ENCODE data around the gene MAPKAPK3. TPM values are rescaled to one million over a fixed set of nuclear protein-coding genes. Genes with fewer than 3 reads are reported as not detected.
"Not testable (repeated sequence)": the region's sequence is repeated elsewhere in the genome, so short reads cannot be mapped to it uniquely, and the experiment has no call there.

MAPKAPK3 gene
- total RNA-seq, 2 experiments from 2014 or later: 166 to 171 TPM

DNA sequence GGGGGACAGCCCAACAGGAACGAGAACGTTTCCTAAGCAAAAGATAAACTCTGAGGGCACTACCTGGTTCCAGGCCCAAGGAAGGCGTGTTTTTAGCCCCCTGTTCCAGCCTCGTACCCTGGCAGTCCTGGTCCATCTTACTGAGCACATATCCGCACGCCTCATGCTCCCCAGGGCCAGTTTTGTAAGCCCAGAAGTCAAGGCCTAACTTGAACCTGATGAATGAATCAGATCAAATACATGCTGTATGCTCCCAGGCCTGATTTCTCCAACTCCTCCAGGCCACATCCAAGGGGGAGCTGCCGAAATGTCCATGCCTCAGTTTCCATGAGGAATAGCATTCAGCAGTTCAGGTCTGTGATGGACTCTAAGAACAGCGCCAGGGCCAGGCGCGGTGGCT, 43.4 kb downstream of the MAPKAPK3 start:
- Mint-ChIP-seq H3K4me1 (peaks cover 12% of the 10 kb centered on the region), H3K27me3 (no peaks in the 10 kb centered on the region), H3K36me3 (peaks cover 1% of the 10 kb centered on the region), H3K4me3 (no peak overlapping the region), H3K9me3 (no peaks in the 10 kb centered on the region), H3K27ac (no peak overlapping the region)
- DNase-seq: no peak

DNA sequence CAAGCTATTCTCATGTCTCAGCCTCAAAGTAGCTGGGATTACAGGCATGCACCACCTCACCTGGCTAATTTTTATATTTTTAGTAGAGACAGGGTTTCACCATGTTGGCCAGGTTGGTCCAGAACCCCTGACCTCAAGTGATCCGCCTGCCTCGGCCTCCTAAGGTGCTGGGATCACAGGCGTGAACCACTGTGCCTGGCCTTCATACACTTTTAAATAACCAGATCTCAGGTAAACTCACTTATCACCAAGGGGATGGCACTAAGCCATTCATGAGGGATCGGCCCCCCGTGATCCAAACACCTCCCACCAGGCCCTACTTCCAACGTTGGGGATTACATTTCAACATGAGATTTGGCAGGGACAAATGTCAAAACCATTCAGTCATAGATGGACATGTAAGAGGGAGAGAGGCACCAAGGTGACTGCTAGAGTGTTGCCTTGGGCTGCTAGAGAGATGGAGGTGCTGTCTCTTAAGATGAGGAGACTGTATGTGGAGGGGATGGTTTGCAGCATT, 44.4 kb downstream of the MAPKAPK3 start:
- Mint-ChIP-seq H3K27me3 (no peaks in the 10 kb centered on the region), H3K27ac (no peak overlapping the region), H3K36me3 (no peaks in the 10 kb centered on the region), H3K9me3 (no peaks in the 10 kb centered on the region), H3K4me1 (peaks cover 15% of the 10 kb centered on the region), H3K4me3 (no peak overlapping the region)
- no peak for DNase-seq

DNA sequence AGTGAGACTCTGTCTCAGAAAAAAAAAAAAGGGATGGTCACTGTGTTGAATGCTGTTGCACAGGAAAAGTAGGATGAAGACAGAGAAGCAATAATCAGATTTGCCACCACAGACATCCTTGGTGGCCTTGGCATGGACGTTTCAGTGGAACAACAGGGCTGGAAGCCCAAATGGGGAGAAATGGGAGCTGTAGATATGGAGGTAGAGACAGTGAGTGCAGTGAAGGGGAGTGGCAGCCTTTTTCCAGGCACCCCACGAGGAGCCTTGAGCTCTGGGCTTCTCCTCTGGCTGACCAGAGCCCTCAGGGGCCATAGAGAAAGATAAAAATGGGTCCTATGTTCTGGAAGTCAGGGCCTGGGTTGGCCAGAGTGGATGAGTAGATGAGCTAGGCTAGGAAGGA, 45.5 kb downstream of the MAPKAPK3 start:
- H3K4me3 Mint-ChIP-seq: no peak overlapping the region
- H3K9me3 Mint-ChIP-seq: no peaks in the 10 kb centered on the region
- no peak for DNase-seq
- H3K27ac Mint-ChIP-seq: no peak overlapping the region
- no peaks in the 10 kb centered on the region for H3K27me3 Mint-ChIP-seq
- H3K4me1 Mint-ChIP-seq: peaks cover 22% of the 10 kb centered on the region
- no peaks in the 10 kb centered on the region for H3K36me3 Mint-ChIP-seq

DNA sequence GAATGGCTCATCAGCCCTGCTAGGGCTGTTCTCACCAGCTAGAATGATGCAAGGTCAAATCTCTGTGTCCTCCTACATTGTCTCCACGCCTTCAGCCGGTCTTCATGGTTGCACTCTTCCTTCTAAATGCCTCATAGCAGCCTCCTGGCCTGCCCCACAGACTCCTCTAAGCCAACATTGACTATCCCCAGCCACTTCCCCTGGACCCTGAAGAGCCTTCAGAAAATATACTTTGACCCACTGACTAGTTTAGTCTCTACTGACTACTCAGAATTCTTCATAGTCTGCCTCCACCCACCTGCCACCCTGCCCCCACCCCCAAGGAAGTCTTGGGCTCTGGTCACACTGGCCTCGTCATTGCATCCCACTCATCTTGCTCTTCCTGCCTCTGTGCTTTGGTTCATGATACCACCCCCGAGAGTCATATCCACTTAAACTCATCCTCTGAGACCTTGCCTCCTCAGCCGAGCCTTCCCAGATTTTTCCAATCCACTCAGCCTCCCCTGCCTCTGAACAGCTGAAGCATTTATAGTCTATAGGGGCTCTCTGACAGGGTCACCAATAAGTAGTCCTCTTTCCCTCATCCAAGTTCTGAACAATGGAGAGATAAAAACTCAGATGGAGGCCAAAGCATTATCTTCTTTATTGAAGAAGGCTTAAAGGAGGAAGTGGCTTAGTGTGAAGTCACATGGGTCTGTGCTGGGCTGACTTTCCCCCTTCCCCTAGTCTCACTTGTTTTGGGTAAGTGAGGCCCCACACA, 48.3 kb downstream of the MAPKAPK3 start:
- H3K4me1 Mint-ChIP-seq: peaks cover 26% of the 10 kb centered on the region
- no peaks in the 10 kb centered on the region for H3K36me3 Mint-ChIP-seq
- H3K27ac Mint-ChIP-seq: peak overlapping the region; percentile 2
- no peaks in the 10 kb centered on the region for H3K9me3 Mint-ChIP-seq
- no peaks in the 10 kb centered on the region for H3K27me3 Mint-ChIP-seq
- peak overlapping the region; percentile 6 for H3K4me3 Mint-ChIP-seq
- DNase-seq: no peak

DNA sequence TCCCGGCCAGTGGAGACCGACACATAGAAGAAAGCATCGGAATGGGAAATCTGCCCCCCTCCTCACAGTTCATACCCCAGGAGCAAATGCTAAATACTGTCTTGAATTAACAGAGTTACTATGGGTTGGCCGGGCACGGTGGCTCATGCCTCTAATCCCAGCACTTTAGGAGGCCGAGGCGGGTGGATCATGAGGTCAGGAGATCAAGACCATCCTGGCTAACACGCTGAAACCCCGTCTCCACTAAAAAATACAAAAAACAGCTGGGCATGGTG, 48.8 kb downstream of the MAPKAPK3 start:
- DNase-seq, H3K9me3 Mint-ChIP-seq, H3K4me3 Mint-ChIP-seq, H3K36me3 Mint-ChIP-seq, H3K27me3 Mint-ChIP-seq: not testable (repeated sequence)
- Mint-ChIP-seq H3K4me1 (peaks cover 26% of the 10 kb centered on the region), H3K27ac (peak overlapping the region; percentile 2)

DNA sequence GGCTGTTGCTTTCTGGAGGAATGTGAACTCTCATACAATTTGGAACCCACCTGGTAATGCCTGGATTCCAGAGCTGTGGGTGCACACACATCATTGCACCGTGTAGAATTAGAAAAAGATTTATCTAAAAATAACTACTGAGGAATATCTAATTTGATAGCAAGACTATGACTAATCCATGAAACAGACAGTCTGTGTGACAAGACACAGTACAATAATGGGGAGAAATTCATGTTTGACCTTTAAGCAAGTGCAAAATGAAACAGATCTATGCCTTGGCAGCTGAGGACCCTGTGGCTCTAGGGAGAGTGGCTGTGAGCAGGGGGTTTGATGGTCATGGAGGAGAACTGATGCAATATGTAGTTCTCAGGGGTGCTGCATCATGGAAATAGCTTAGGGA, 49.9 kb downstream of the MAPKAPK3 start:
- Mint-ChIP-seq H3K4me1 (peaks cover 26% of the 10 kb centered on the region), H3K27ac (peak overlapping the region; percentile 52), H3K36me3 (no peaks in the 10 kb centered on the region), H3K9me3 (no peaks in the 10 kb centered on the region), H3K4me3 (peak overlapping the region; percentile 35), H3K27me3 (no peaks in the 10 kb centered on the region)
- no peak for DNase-seq

DNA sequence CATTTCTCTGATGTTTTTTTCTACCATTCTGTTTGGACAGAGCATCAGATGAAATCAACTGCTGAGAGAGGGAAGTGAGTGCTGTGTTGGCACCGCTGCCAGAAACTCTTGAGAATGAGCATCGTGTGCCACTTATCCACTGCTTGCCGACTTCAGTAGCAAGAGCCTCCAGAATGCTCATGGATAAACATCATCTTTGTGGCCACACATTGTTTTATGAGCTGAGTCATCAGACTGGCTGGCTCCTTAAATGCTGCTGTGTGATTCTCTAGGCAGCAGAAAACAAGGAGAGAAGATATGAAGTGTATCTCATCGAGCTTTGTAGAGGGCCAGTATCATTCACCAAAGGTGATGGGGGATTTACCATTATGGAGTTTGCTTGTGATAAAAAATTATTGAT, 54.4 kb downstream of the MAPKAPK3 start:
- peaks cover 19% of the 10 kb centered on the region for H3K4me1 Mint-ChIP-seq
- H3K27ac Mint-ChIP-seq: no peak overlapping the region
- no peak for DNase-seq
- H3K27me3 Mint-ChIP-seq: peaks cover 25% of the 10 kb centered on the region
- H3K4me3 Mint-ChIP-seq: no peak overlapping the region
- H3K9me3 Mint-ChIP-seq: no peaks in the 10 kb centered on the region
- H3K36me3 Mint-ChIP-seq: no peaks in the 10 kb centered on the region

DNA sequence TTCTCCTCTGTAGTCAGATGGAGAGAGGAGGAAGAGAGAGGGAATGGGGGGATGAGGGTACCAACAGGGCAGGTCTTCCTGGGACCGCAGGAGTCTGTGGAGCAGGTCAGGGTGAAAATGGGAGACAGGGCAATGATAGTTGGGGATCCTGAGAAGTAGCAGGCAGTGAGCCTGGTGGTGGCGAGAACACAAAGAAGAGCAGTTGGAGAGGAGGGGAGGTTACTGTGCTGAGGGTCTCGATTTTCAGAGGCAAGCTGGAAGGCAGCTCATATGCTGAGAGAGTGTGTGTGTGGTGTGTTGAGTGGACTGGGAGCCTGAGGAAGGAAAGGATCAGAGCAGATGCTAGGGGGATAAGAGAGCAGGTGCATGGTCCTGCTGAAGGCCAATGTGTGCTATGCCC, 55.7 kb downstream of the MAPKAPK3 start:
- no peaks in the 10 kb centered on the region for H3K9me3 Mint-ChIP-seq
- no peak for DNase-seq
- no peak overlapping the region for H3K4me3 Mint-ChIP-seq
- H3K27me3 Mint-ChIP-seq: peaks cover 31% of the 10 kb centered on the region
- no peaks in the 10 kb centered on the region for H3K36me3 Mint-ChIP-seq
- H3K27ac Mint-ChIP-seq: no peak overlapping the region
- peaks cover 8% of the 10 kb centered on the region for H3K4me1 Mint-ChIP-seq

DNA sequence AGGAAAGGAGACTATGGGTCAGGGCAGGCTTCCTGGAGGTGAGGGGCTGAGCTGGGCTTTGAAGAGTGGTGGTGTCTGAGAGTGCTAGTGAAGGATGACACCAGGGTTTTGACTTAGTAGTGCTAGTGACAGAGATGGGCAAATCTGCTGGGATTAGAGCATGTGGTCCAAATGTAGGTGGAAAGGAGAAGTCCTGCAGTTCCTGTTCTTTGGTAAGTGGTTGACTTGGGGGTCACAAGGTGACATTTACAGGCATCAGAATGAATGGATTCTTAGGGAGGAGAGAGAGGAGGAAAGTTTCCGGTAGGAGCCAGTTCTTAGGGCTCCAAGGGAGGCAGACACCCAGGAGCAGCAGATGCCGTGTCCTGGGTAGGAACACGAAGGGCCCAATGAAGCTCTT, 57.0 kb downstream of the MAPKAPK3 start:
- no peak for DNase-seq
- Mint-ChIP-seq H3K4me1 (peaks cover 6% of the 10 kb centered on the region), H3K27ac (no peak overlapping the region), H3K36me3 (no peaks in the 10 kb centered on the region), H3K9me3 (no peaks in the 10 kb centered on the region), H3K27me3 (peaks cover 40% of the 10 kb centered on the region), H3K4me3 (peak overlapping the region; percentile 49)

DNA sequence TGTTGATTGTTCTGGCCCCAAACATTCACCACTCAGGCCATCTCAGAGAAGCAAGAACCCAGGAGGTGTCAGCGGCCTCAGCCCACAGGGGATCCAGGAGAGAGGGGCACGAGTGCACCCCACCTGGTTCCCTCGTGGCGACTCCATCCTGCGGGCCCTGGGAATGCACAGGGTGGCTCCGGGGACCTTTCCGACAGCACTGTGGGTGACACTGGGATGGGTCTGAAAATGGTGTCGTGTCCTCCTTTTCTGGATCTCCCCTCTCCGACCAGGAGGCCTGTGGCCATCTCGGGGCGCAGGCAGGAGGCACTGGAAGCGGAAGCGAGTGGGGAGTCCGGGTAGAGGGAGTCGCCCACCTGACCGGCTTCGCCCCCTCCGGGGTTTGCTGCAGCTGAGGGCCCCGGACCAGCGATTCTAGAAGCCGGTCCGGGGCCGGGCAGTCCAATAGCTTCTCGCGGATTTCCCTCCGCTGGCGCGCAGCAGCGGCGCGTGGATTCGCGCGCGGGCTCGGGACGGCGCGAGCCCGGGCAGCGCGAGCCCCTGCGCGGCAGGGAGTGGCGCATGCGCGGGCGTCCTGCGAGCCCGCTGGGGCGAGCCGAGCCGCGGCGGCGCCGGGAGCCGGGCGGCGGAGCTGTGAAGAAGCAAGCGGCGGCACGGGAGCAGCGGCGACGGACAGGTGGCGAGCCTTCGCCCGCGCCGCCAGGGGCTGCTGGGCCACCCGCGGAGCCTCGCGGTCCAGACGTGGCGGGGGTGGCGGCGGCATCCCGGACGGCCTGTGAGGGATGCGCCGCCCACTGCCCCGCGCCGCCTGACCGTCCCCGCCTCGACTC, 57.6 kb downstream of the MAPKAPK3 start, which contains the start of gene DOCK3:
DOCK3 (plus strand) TSS at position 579 of the 830 bp plus-strand sequence. CDS start 337 bp downstream, outside the sequence.
- DNase-seq: peak; percentile 77
- peaks cover 6% of the 10 kb centered on the region for H3K4me1 Mint-ChIP-seq
- no peaks in the 10 kb centered on the region for H3K36me3 Mint-ChIP-seq
- H3K4me3 Mint-ChIP-seq: peak within 1 kb of the TSS; percentile 70
- H3K9me3 Mint-ChIP-seq: no peaks in the 10 kb centered on the region
- no peak within 1 kb of the TSS for H3K27ac Mint-ChIP-seq
- peaks cover 44% of the 10 kb centered on the region for H3K27me3 Mint-ChIP-seq

DNA sequence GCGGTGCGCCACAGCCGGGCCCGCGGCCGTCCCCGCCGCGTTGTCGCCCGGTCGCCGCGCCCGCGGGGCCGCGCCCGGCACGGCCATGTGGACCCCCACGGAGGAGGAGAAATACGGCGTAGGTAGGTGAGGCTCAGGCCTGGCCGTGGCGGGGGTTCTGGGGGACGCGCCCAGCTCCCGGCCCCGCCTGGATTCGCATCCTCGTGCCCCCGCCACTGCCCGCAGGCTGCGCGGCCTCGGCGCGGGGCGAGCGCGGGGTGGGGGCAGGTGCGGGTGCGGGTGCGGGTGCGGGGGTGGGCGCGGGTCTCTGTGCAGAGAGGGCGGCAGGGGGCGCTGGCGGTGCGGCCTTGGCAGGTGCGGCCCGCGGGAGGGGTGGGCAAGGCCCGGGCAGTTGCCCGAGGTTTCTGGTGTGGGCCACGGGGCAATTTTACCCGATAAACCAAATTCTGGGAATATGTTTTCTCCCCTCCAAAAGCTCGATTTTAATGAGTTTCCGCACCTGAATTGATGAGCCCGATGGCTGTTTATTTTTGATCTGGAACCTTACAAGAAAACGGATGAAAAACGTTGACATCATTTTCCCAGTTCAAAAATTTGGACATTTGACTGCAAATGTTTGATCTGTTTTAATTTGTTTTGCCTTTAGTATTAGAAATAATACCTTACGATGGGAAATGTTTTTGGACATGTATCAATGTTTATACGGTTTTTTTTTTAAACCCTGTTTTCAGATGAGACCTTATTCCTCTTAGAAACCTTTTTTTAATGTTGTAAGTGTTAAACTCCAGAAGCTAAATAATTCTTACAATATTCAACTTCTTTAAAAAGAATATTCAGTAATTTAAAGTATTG, 58.5 kb downstream of the MAPKAPK3 start:
- Mint-ChIP-seq H3K4me1 (peaks cover 6% of the 10 kb centered on the region), H3K36me3 (no peaks in the 10 kb centered on the region), H3K9me3 (no peaks in the 10 kb centered on the region), H3K4me3 (peak overlapping the region; percentile 70), H3K27ac (no peak overlapping the region), H3K27me3 (peaks cover 47% of the 10 kb centered on the region)
- DNase-seq: peak; percentile 77

DNA sequence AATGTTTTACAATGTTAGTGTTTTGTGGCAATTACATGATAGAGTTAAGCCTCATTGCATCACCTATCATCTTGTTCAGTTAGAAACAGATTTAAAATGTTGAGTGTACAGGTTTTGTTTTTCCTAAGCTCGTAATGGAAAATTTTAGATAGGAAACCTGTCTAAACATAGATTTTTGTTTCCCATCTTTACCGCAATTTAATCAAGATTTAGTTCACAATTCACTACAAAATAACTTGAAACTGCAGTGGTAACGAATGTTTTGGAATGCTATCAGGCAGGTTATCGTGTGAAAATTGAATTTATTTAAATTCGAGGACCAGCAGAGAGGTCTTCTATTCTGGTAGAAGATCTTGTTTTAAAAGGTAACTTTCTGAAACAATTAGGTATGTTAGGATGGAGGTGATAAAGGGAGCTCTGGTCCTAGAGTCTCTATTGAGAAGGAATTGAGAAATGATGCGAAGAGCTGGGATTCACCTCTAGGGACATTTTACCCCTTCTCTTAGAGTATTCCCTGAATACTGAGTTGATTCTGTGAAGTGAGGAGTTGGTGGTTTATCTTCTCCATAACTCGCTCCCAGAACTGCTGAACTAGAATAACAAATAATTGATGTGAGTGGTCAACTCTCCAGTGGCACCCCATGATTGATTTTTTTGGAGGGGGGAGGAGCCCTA, 59.2 kb downstream of the MAPKAPK3 start:
- Mint-ChIP-seq H3K36me3 (no peaks in the 10 kb centered on the region), H3K4me1 (peaks cover 6% of the 10 kb centered on the region), H3K27me3 (peaks cover 52% of the 10 kb centered on the region), H3K4me3 (peak overlapping the region; percentile 11), H3K9me3 (no peaks in the 10 kb centered on the region), H3K27ac (no peak overlapping the region)
- no peak for DNase-seq

DNA sequence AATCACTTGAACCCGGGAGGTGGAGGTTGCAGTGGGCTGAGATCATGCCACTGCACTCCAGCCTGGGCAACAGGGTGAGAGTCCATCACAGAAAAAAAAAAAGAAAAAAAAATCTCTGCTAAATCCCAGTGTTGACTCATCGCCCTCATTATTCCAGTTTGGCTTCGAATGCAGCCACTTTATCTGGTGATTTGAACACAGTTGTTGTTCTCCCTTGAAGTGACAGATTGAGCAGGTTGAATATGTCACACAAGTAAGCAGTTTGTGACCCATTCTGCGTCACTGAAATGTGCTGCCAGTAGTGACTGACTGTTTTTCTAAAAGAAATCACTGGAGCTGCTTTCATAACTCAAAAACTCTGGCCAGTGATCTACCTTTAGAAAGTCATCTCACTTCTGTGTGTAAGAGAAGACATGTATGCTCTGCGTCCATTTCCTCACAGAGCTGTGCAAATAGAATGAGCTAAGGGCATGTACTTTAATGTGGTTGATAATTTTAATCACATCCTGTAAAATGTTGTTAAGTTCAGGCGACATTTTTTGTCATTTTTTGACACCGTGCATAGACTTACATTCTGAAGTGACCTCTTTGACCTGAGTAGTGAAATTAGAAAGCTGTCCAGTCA, 70.3 kb downstream of the MAPKAPK3 start:
- H3K9me3 Mint-ChIP-seq: no peaks in the 10 kb centered on the region
- H3K4me3 Mint-ChIP-seq: no peak overlapping the region
- H3K4me1 Mint-ChIP-seq: no peaks in the 10 kb centered on the region
- H3K27me3 Mint-ChIP-seq: peaks cover 8% of the 10 kb centered on the region
- no peaks in the 10 kb centered on the region for H3K36me3 Mint-ChIP-seq
- no peak for DNase-seq
- no peak overlapping the region for H3K27ac Mint-ChIP-seq

DNA sequence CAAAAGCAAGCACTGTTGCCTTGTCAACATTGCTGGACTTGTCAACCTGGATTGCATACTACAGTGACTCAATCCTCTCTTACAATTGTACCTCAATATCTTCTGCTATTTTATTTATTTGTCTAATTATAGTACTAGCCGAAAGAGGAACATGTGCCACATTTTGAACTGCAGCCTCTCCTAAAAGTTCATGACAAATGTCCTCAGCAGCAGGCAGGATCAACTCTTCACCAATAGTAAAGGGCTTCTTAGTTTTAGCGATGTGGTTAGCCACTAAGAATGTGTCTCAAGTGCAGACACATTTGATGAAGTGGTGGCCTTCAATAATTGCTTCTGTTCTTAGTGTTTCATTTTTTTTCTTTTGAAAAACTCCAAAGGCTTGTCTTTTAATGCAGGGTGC, 71.0 kb downstream of the MAPKAPK3 start:
- Mint-ChIP-seq H3K4me1 (no peaks in the 10 kb centered on the region), H3K27ac (no peak overlapping the region), H3K9me3 (no peaks in the 10 kb centered on the region), H3K27me3 (peaks cover 5% of the 10 kb centered on the region), H3K36me3 (no peaks in the 10 kb centered on the region), H3K4me3 (no peak overlapping the region)
- no peak for DNase-seq
